GM18499 (cell line): ENCODE data around the gene MT1E.
"Not testable (repeated sequence)": the region's sequence is repeated elsewhere in the genome, so short reads cannot be mapped to it uniquely, and the experiment has no call there.

ENCODE experiments used
- ATAC-seq: cut with Tn5 transposase; IDR thresholded peaks from one replicate; pipeline ENCODE4 v1.9.1; 2021; ENCODE audit warnings: moderate number of reproducible peaks; ENCODE audit not compliant: insufficient read depth, unreplicated experiment

MT1E gene

GRCh38 chr16:56643080-56643778 lies 17.6 kb downstream of the MT1E start:
- no peak for ATAC-seq

- no peak for ATAC-seq
Measured at GRCh38 chr16:56643833-56644232, 18.3 kb downstream of the MT1E start.

GRCh38 chr16:56645311-56645710 lies 19.7 kb downstream of the MT1E start:
- no peak for ATAC-seq

- no peak for ATAC-seq
Measured at GRCh38 chr16:56645838-56646237, 20.3 kb downstream of the MT1E start.

DNA sequence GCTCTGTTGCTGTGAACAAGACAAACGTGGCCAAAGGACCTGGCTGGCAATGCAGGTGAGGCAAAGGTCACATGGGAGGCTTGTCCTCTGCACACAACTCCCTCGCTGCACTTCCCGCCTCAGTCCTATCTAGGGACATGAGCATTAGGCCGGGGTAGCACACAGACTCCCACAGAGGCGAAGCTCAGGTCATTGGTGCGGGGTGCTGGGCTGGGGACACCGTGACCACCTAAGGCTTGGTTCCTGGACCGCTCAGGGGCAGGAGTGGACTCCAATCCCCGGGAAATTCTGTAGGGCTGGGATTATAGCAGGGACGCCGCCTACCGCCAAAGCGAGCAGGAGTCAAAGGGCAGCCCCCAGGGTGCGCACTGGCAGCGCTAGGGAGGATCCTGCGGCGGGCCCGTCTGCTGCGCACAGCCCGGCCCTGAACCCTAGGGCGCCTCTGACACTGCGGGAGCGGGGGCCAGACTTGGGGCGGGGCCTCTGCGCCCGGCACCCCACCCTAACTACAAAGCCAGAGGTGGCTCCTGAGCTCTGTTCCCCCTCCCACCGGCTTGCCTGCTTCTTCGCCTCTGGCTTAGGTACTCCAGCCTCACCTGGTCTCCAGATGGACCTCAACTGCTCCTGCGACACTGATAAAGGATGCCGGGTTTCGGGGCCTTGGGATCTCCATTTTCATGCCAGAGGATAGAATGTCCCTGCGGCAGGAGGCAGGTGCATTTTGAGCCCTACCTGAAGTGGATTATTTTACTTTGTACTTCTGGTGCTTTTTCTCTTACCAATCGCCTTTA lies 22.3 kb downstream of the MT1E start:
- ATAC-seq, result no peak

- ATAC-seq, result no peak
Measured at GRCh38 chr16:56649271-56649670, 23.7 kb downstream of the MT1E start.

GRCh38 chr16:56649820-56650219 lies 24.2 kb downstream of the MT1E start:
- ATAC-seq, result no peak

DNA sequence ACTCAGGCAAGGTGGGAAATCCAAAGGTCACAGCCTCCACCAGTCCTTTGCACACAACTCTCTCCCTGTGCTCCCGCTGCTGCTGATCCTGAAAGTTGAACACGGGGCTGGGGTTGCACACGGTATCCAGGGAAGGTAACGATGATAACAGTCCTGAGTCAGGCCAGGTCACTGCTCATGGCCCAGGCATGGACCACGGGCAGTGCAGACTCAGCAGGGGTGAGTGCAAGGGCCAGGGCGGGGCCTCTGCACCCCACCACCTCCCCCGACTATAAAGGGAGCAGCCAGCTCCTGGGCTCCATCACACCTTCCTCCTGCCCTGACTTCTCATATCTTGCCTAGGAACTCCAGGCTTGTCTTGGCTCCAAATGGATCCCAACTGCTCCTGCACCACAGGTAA lies 26.0 kb downstream of the MT1E start, which contains the start of gene MT1B:
Gene MT1B (plus strand): TSS at position 301 of the 400 bp plus-strand sequence. CDS start 68 bp downstream, at position 369.
- ATAC-seq, result no peak

DNA sequence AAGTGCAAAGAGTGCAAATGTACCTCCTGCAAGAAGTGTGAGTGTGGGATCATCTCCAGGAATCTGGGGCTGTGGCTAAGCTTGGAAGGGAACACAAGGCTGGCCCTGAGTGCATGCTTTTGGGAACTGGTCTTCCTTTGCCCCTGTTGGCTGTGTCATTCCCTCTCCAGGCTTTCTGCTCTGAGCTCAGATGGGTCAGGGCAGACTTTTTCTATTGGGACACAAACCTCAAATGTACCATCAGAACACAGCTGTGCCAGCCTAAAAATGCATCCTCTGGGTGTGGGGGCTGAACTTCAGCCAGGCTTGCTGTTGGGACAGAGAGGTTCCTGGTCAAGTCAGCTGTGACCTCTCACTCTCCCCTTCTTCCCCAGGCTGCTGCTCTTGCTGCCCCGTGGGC lies 27.0 kb downstream of the MT1E start:
- ATAC-seq, result no peak

GRCh38 chr16:56653218-56653617 lies 27.6 kb downstream of the MT1E start:
- no peak for ATAC-seq

DNA sequence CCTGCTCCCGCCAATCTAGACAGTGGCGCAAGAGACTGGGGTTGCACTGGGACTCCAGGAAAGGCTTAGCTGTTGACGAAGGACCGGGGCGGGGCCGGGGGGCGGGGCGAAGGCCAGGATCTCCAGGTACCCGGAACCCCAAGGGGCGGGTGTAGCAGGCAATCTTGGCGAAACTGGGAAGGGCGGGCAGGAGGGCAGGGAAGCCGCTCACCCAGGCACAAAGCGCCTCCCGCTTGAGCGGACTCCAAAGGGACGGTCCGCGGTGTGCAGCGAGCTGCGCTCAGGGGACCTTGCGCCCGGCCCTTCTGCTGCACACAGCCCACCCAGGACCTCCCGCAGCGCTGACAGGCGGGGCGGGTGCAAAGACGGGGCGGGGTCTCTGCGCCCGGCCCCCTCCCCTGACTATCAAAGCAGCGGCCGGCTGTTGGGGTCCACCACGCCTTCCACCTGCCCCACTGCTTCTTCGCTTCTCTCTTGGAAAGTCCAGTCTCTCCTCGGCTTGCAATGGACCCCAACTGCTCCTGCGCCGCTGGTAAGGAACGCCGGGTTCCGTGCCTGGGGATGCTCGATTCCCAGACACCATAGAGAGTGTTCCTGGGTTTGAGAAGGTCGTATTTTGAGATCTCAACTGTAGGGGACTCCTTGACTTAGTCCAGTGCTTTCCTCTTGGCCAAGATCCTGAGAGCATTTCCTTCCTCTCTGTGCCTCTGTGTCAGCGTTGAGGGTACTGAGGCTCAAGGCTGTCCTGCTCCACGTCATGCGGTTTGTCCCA lies 32.2 kb downstream of the MT1E start, which contains the start of gene MT1F:
Gene MT1F (plus strand): TSS at position 405 of the 772 bp plus-strand sequence. CDS start 100 bp downstream, at position 505.
- no peak for ATAC-seq

DNA sequence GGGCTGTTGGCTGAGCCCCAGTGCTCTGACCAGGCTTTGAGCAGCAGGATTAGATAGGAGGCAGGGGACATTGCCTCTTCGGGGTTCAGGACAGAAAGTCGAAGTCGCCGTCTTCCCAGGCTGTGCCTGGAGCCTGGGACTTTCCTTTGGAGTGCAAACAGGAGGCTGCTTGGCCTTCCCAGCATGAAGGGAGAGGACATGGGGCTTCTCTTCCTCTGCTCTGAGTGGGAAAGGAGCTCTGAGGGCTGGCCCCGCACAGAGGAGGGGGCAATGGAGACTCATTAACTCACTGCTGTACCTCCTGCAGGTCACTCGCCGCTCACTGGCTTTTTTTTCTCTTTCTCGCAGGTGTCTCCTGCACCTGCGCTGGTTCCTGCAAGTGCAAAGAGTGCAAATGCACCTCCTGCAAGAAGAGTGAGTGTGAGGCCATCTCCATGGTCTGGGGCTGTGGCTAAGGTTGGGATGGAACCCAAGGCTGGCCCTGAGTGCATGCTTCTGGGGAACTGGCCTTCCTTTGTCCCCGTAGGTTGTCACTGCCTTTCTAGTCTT lies 32.8 kb downstream of the MT1E start:
- ATAC-seq, result no peak

DNA sequence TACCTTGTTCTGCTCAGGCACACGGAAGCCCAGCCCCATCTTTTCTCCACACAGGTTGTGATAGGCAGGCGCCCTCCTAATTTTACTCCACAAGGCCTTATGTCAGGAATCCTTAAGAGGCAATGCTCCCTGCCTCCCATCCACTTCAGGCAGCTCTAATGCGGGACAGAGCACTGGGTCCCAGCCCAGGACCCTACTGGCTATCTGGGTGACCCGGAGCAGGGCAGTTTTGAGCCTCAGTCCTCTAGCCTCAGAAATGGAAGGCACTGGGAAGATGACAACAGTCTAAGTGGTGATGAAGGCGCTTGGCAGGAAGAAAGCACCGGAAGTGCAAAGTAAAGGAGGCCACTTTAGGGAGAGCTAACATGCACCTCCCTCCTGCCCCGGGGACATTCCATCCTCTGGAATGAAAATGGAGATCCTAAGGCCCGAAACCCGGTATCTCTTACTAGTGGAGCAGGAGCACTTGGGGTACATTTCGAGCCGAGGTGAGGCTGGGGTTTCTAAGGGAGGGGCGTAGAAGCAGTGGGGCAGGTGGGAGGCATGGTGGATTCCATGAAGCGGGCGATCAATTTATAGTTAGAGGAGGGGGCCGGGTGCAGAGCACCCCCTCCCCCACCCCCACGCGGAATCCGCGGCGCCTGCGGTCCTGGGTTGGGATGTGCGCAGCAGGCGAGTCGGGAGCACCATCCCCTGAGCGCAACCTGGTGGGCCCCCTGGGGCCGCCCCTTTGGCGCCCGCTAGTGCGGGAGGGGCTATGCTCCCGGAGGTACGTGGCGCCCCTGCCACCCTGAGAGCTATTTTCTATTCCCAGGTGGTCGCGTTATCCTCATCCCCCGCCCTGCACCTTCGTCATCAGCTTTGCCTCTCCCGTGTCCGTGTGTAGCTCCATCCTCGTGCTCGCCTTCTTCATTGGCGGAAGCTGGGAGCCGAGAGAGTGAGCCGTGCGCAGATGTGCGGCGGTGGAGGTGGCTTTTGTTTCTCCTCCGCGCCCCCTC lies 37.1 kb downstream of the MT1E start:
- ATAC-seq, result no peak

DNA sequence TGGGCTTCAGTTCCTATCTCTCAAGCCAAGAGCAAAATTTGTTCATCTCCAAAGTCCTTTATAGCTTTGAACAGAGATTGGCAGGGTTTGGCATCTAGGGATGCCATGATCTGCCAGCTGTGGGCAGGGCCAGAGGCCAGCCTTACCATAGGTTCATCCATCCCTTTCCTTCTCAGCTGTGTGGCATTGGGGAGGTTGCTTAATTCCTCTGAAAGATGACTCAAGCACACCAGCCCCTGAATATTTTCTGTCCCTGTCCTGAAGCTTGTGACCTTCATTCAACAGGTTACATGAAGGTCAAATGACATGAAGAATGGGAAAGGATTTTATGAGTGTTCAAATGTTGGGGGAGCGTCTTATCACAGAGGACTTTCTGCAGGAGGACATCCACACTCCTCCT lies 38.9 kb downstream of the MT1E start:
- no peak for ATAC-seq

GRCh38 chr16:56665286-56666261 lies 40.0 kb downstream of the MT1E start:
- not testable (repeated sequence) for ATAC-seq

GRCh38 chr16:56667581-56668571 lies 42.3 kb downstream of the MT1E start, which contains the start of gene MT1G:
MT1G (minus strand) TSS chr16:56668065; CDS start chr16:56667993, 72 bp downstream.
- ATAC-seq, result no peak
